ENCODE results near the gene RSPO4. TPM values are rescaled to one million over a fixed set of nuclear protein-coding genes. Genes with fewer than 3 reads are reported as not detected.

RSPO4 gene
- total RNA-seq, 2 donors from 2014 or later: 0.08 to 0.12 TPM

DNA sequence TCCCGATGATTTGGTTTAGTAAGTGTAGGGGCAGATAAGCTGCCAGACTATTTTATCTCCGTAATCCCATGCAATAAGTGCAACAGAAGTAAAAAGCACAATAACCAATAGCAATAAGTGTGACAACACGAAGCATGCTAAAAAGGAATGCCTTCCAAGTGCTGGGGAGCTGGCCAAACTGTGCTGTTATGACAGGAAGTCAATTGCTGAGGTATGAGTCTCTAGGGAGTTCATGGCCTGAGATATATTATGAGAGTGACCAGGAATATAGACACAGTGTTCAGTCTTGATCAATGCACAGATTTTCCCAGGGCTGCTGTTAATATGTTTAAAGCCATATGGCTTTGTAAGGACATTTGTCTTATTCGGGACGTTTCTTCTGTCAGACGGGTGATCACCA, 75.4 kb downstream of the RSPO4 start:
- intact Hi-C loops (cut with DNase I): no loop called here
- Histone ChIP-seq H3K27ac (no peak overlapping the region), H3K27me3 (no peaks in the 10 kb centered on the region)

DNA sequence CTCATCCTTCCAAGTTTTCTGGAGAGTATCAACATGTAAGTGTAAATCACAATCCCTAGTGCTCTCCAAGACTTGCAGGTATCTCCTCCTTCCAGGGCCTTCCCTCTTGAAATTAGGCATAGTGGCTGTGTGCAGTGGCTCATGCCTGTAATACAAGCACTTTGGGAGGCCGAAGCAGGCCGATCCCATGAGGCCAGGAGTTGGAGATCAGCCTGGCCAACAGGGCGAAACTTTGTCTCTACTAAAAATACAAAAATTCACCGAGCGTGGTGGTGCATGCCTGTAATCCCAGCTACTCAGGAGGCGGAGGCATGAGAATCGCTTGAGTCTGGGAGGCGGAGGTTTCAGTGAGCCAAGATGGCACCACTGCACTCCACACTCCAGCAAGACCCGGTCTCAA, 76.6 kb downstream of the RSPO4 start:
- H3K4me1 ChIP-seq: no peaks in the 10 kb centered on the region
- H3K4me3 ChIP-seq: no peak overlapping the region
- intact Hi-C loops (cut with DNase I): no loop called here
- no peaks in the 10 kb centered on the region for H3K9me3 ChIP-seq
- no peak overlapping the region for H3K9ac ChIP-seq (ENCODE audit: low read depth in 2 of 2, low read length in 2 of 2)
- no peaks in the 10 kb centered on the region for H3K27me3 ChIP-seq
- no peak for DNase-seq
- TF ChIP-seq, protein P1, sequence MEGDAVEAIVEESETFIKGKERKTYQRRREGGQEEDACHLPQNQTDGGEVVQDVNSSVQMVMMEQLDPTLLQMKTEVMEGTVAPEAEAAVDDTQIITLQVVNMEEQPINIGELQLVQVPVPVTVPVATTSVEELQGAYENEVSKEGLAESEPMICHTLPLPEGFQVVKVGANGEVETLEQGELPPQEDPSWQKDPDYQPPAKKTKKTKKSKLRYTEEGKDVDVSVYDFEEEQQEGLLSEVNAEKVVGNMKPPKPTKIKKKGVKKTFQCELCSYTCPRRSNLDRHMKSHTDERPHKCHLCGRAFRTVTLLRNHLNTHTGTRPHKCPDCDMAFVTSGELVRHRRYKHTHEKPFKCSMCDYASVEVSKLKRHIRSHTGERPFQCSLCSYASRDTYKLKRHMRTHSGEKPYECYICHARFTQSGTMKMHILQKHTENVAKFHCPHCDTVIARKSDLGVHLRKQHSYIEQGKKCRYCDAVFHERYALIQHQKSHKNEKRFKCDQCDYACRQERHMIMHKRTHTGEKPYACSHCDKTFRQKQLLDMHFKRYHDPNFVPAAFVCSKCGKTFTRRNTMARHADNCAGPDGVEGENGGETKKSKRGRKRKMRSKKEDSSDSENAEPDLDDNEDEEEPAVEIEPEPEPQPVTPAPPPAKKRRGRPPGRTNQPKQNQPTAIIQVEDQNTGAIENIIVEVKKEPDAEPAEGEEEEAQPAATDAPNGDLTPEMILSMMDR (IDR thresholded peaks at IDR 0.05): no peak
- H3K27ac ChIP-seq: no peak overlapping the region
- no peaks in the 10 kb centered on the region for H3K36me3 ChIP-seq

More for the DNA sequence above, 75.4 kb downstream of the RSPO4 start:
- H3K4me3 ChIP-seq: no peak overlapping the region
- H3K9ac ChIP-seq (ENCODE audit: low read depth in 2 of 2, low read length in 2 of 2): no peak overlapping the region
- no peak for DNase-seq
- TF ChIP-seq, protein P1 (IDR thresholded peaks at IDR 0.05): no peak
- no peaks in the 10 kb centered on the region for H3K4me1 ChIP-seq
- no peaks in the 10 kb centered on the region for H3K36me3 ChIP-seq
- no peaks in the 10 kb centered on the region for H3K9me3 ChIP-seq

DNA sequence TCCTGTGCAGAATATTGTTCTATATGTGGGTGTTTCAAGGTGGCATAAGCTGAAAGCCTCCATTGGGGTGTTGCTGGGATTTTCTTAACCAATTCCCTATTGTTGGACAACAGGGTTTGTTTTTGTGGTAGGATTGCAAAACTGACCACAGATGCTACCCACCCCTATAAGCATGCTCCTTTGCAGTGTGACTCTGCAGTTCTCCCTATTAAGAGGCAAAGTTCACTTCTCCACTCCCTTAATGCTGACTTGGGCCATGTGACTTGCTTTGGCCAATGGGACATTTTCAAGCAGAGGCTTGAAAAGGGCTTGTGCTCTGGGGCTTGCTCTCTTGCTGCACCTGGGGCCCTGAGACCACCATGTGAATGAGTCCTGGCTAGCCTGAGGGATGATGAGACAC, 77.5 kb downstream of the RSPO4 start:
- DNase-seq: no peak
- H3K9ac ChIP-seq (ENCODE audit: low read depth in 2 of 2, low read length in 2 of 2): no peak overlapping the region
- intact Hi-C loops (cut with DNase I): no loop called here
- H3K9me3 ChIP-seq: no peaks in the 10 kb centered on the region
- H3K36me3 ChIP-seq: no peaks in the 10 kb centered on the region
- no peak overlapping the region for H3K4me3 ChIP-seq
- no peak overlapping the region for H3K27ac ChIP-seq
- TF ChIP-seq, protein P1 (IDR thresholded peaks at IDR 0.05): no peak
- no peaks in the 10 kb centered on the region for H3K27me3 ChIP-seq
- no peaks in the 10 kb centered on the region for H3K4me1 ChIP-seq

- no peaks in the 10 kb centered on the region for H3K9me3 ChIP-seq
- intact Hi-C loops (cut with DNase I): no loop called here
- H3K9ac ChIP-seq (ENCODE audit: low read depth in 2 of 2, low read length in 2 of 2): no peak overlapping the region
- H3K27ac ChIP-seq: no peak overlapping the region
- no peaks in the 10 kb centered on the region for H3K36me3 ChIP-seq
- no peaks in the 10 kb centered on the region for H3K4me1 ChIP-seq
- TF ChIP-seq, protein P1 (IDR thresholded peaks at IDR 0.05): no peak
- no peak overlapping the region for H3K4me3 ChIP-seq
- no peak for DNase-seq
- no peaks in the 10 kb centered on the region for H3K27me3 ChIP-seq
Observed at GRCh38 chr20:922781-923180, 79.3 kb downstream of the RSPO4 start.

DNA sequence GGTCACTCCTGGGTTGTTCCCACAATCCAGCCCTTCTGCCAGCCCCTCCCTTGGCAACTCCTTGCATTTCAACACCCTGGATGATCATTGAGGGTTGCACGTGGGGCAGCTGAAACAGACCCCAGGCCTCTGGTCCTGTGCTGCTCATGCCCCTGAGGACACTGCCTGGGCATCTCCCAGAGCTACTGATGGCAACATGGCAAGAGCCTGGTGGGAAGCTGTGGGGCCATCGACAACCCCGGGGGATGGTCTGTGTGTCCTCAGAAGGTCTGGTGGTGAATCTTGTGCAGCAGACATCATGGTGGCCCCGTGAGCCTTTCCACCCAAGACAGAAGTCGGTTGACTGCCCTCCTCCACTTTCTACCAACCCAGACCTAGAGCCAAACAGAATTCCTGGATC, 81.0 kb downstream of the RSPO4 start:
- Histone ChIP-seq H3K4me3 (no peak overlapping the region), H3K9me3 (no peaks in the 10 kb centered on the region), H3K27ac (no peak overlapping the region), H3K9ac (ENCODE audit: low read depth in 2 of 2, low read length in 2 of 2) (no peak overlapping the region), H3K4me1 (no peaks in the 10 kb centered on the region), H3K36me3 (no peaks in the 10 kb centered on the region), H3K27me3 (no peaks in the 10 kb centered on the region)
- intact Hi-C loops (cut with DNase I): no loop called here
- TF ChIP-seq, protein P1 (IDR thresholded peaks at IDR 0.05): no peak
- DNase-seq: no peak

DNA sequence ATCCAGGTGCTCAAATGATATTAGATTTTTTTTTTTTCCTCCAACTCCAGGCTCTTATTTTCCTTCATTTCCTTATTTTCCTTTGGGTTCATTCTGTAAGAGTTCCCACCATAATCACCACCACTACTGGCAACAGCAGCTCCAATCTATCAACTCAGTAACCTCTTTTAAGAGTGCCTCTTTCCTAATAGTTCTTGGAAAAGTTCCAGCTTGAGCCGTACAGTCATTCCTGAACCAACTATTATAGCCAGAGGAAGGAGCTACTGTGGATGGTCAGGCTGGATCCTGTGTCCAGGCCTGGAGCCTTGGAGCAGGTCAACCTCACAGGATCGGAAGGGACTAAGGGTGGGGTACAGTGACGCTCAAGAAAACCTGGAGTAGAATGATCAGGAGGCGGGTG, 81.8 kb downstream of the RSPO4 start:
- TF ChIP-seq, protein P1 (IDR thresholded peaks at IDR 0.05): no peak
- intact Hi-C loops (cut with DNase I): no loop called here
- H3K27ac ChIP-seq: no peak overlapping the region

More for the DNA sequence above, 81.8 kb downstream of the RSPO4 start:
- Histone ChIP-seq H3K4me3 (no peak overlapping the region), H3K9ac (ENCODE audit: low read depth in 2 of 2, low read length in 2 of 2) (no peak overlapping the region), H3K27me3 (no peaks in the 10 kb centered on the region), H3K36me3 (no peaks in the 10 kb centered on the region), H3K9me3 (no peaks in the 10 kb centered on the region), H3K4me1 (no peaks in the 10 kb centered on the region)
- DNase-seq: no peak

Data from colonic mucosa (tissue), 4 donors.